Neural cell (in vitro differentiated cells): ENCODE data around the gene CTCF. TPM values are rescaled to one million over a fixed set of nuclear protein-coding genes. Genes with fewer than 3 reads are reported as not detected.

Source experiments
- H2AFZ ChIP-seq: fragments of 200-600, 300-800 bp; sonication (generic), shearing (Covaris generic); 2 replicates; pipeline ENCODE4 v1.6.0; 2014; ENCODE audit warnings: low read depth, mild to moderate bottlenecking, antibody characterized with exemption, low read length, moderate library complexity
- H3F3A ChIP-seq: fragments of 200-600 bp; shearing (Covaris generic); 2 replicates; pipeline ENCODE4 v1.6.1; 2016; ENCODE audit warnings: mild to moderate bottlenecking, moderate library complexity, mixed read lengths, antibody characterized with exemption, low read length; ENCODE audit not compliant: insufficient read depth, poor library complexity, severe bottlenecking
- H3K27ac ChIP-seq: fragments of 200-600, 300-800 bp; sonication (generic), shearing (Covaris generic); 2 replicates; pipeline ENCODE4 v1.5.1; 2014; ENCODE audit warnings: mild to moderate bottlenecking, low read length, moderate library complexity
- H3K27me3 ChIP-seq: fragments of 300-800, 200-600 bp; sonication (generic), shearing (Covaris generic); 2 replicates; pipeline ENCODE4 v1.6.0; 2014; ENCODE audit warnings: mild to moderate bottlenecking, low read depth, low read length, moderate library complexity; ENCODE audit not compliant: insufficient read depth
- H3K36me3 ChIP-seq: fragments of 300-800, 200-600 bp; sonication (generic), shearing (Covaris generic); 2 replicates; pipeline ENCODE4 v1.5.1; 2014; ENCODE audit warnings: mild to moderate bottlenecking, antibody characterized with exemption, low read length, moderate library complexity; ENCODE audit not compliant: insufficient read depth
- H3K4me2 ChIP-seq: fragments of 300-800, 200-600 bp; sonication (generic), shearing (Covaris generic); 2 replicates; pipeline ENCODE4 v1.6.0; 2014; ENCODE audit warnings: mild to moderate bottlenecking, low read length
- H3K4me3 ChIP-seq: fragments of 300-800, 200-600 bp; sonication (generic), shearing (Covaris generic); 2 replicates; pipeline ENCODE4 v1.5.1; 2014; ENCODE audit warnings: mild to moderate bottlenecking, low read length, moderate library complexity
- H3K79me2 ChIP-seq: fragments of 200-600 bp; shearing (Covaris generic); replicated peaks from 2 replicates; pipeline ENCODE4 v1.6.0; 2014; ENCODE audit warnings: mild to moderate bottlenecking, low read length, moderate library complexity; ENCODE audit not compliant: insufficient read depth
- H3K9ac ChIP-seq: fragments of 300-800, 200-600 bp; sonication (generic), shearing (Covaris generic); 2 replicates; pipeline ENCODE4 v1.6.1; 2016; ENCODE audit warnings: mild to moderate bottlenecking, low read length, mixed read lengths
- H3K9me2 ChIP-seq: fragments of 200-600 bp; shearing (Covaris generic); 2 replicates; pipeline ENCODE4 v1.6.1; 2016; ENCODE audit warnings: mild to moderate bottlenecking, low read length, mixed read lengths; ENCODE audit not compliant: insufficient read depth
- H3K9me3 ChIP-seq: fragments of 200-600, 300-800 bp; sonication (generic), shearing (Covaris generic); 2 replicates; pipeline ENCODE4 v1.6.1; 2016; ENCODE audit warnings: mild to moderate bottlenecking, mixed run types, low read length, moderate library complexity, mixed read lengths
- H4K20me1 ChIP-seq: fragments of 200-600 bp; shearing (Covaris generic); 2 replicates; pipeline ENCODE4 v1.6.1; 2016; ENCODE audit warnings: mild to moderate bottlenecking, mixed run types; ENCODE audit not compliant: insufficient read depth
- CTCF ChIP-seq: fragments of 450-650 bp; IDR thresholded peaks from 2 replicates; pipeline ENCODE4 v1.5.1; 2014; ENCODE audit warnings: antibody characterized with exemption, mild to moderate bottlenecking, moderate library complexity; ENCODE audit not compliant: poor library complexity, severe bottlenecking
- EP300 ChIP-seq: fragments of 450-650 bp; conservative IDR thresholded peaks from 2 replicates; pipeline ENCODE4 v1.6.1; 2014; ENCODE audit warnings: antibody characterized with exemption, mild to moderate bottlenecking, moderate library complexity; ENCODE audit not compliant: poor library complexity, severe bottlenecking
- EZH2 ChIP-seq: fragments of 200-600, 300-800 bp; shearing (Covaris generic), sonication (generic); IDR thresholded peaks from 2 replicates; pipeline ENCODE4 v1.6.1; 2014; ENCODE audit warnings: antibody characterized with exemption, low read length, borderline replicate concordance, mild to moderate bottlenecking; ENCODE audit not compliant: insufficient read depth, poor library complexity, severe bottlenecking
- MXI1 ChIP-seq: fragments of 450-650 bp; conservative IDR thresholded peaks from 2 replicates; pipeline ENCODE4 v1.6.1; 2014; ENCODE audit warnings: antibody characterized with exemption, mild to moderate bottlenecking; ENCODE audit not compliant: poor library complexity, severe bottlenecking
- POLR2AphosphoS5 ChIP-seq: IDR thresholded peaks from 2 replicates; pipeline ENCODE4 v1.6.1; 2012
- RAD21 ChIP-seq: fragments of 450-650 bp; conservative IDR thresholded peaks from 2 replicates; pipeline ENCODE4 v1.6.1; 2014; ENCODE audit warnings: antibody characterized with exemption, mild to moderate bottlenecking, moderate library complexity
- REST ChIP-seq: IDR thresholded peaks from 2 replicates; pipeline ENCODE4 v1.6.1; 2012; ENCODE audit warnings: borderline replicate concordance
- SMC3 ChIP-seq: fragments of 450-650 bp; conservative IDR thresholded peaks from 2 replicates; pipeline ENCODE4 v1.6.1; 2014; ENCODE audit warnings: antibody characterized with exemption, mild to moderate bottlenecking, moderate library complexity; ENCODE audit not compliant: poor library complexity
- TAF1 ChIP-seq: IDR thresholded peaks from 2 replicates; pipeline ENCODE4 v1.6.1; 2012; ENCODE audit warnings: low read depth
- polyA plus RNA-seq: library from polyadenylated mRNA; depleted of rRNA; stranded (reverse); fragments of >200 nt; gene quantifications from 2 replicates; pipeline ENCODE4 v1.2.3, GENCODE V29; 2014

Gene CTCF
- polyA plus RNA-seq, 1 donor from 2014 or later: 42.8 TPM

- Histone ChIP-seq H3K9me2 (no peaks in the 10 kb centered on the region), H3F3A (no peaks in the 10 kb centered on the region), H2AFZ (no peak overlapping the region), H4K20me1 (no peaks in the 10 kb centered on the region), H3K27me3 (no peaks in the 10 kb centered on the region), H3K79me2 (no peaks in the 10 kb centered on the region), H3K4me3 (no peak overlapping the region), H3K27ac (no peak overlapping the region), H3K4me2 (no peak overlapping the region), H3K9ac (no peak overlapping the region), H3K36me3 (peaks cover 6% of the 10 kb centered on the region), H3K9me3 (no peaks in the 10 kb centered on the region)
- no peak for TF ChIP-seq EP300
- TF ChIP-seq SMC3: no peak
- no peak for TF ChIP-seq MXI1
- peak; percentile 34 for TF ChIP-seq POLR2AphosphoS5
Observed at GRCh38 chr16:67547423-67548264, 14.7 kb upstream of the CTCF start.

GRCh38 chr16:67548265-67549126 is 13.8 kb upstream of the CTCF start:
- Histone ChIP-seq H3K4me2 (no peak overlapping the region), H3K27ac (no peak overlapping the region), H3K9me2 (no peaks in the 10 kb centered on the region), H3K27me3 (no peaks in the 10 kb centered on the region), H3K9ac (no peak overlapping the region), H3K4me3 (no peak overlapping the region), H3K79me2 (no peaks in the 10 kb centered on the region), H4K20me1 (no peaks in the 10 kb centered on the region), H2AFZ (no peak overlapping the region), H3F3A (no peaks in the 10 kb centered on the region), H3K9me3 (no peaks in the 10 kb centered on the region), H3K36me3 (peaks cover 6% of the 10 kb centered on the region)
- TF ChIP-seq RAD21 (no peak), MXI1 (no peak), EP300 (no peak), REST (no peak), TAF1 (no peak), POLR2AphosphoS5 (no peak), CTCF (no peak), SMC3 (no peak), EZH2 (no peak)
